H1 (cell line): Measurements from ENCODE around the gene PSMB1. TPM values are rescaled to one million over a fixed set of nuclear protein-coding genes. Genes with fewer than 3 reads are reported as not detected.
A peak's percentile ranks its signal among the peaks of the same experiment; 100 is the strongest.

Experiments used
- CTCF ChIA-PET: fragments of 300-600 bp; sonication (Branson Sonifier 250); formaldehyde crosslinking; loops from one replicate; lab custom pipeline; 2021; ENCODE audit not compliant: partially characterized antibody; lab: Charles Lee
- POLR2A ChIA-PET: fragments of 300-600 bp; sonication (Branson Sonifier 250); formaldehyde crosslinking; loops from one replicate; lab custom pipeline; 2021; ENCODE audit warnings: inconsistent platforms; ENCODE audit not compliant: partially characterized antibody; lab: Charles Lee
- DNase-seq, 2 experiments: peaks; one replicate each; pipeline versions ENCODE4 v3.0.0 to v3.0.0-alpha.2; 2010 to 2022; ENCODE audit warnings: low spot score in 2 of 2, low read depth in 1 of 2, mixed read lengths in 1 of 2
- FAIRE-seq: peaks from 2 replicates; lab custom pipeline; 2011; peaks lifted over from hg19 to GRCh38; lab: Jason Lieb, UNC
- H2AFZ ChIP-seq: 2 replicates; pipeline ENCODE4 v1.8.1; 2012; ENCODE audit warnings: low read length, inconsistent platforms
- H2AK5ac ChIP-seq: 2 replicates; pipeline ENCODE4 v1.6.1; 2013; ENCODE audit warnings: low read depth, low read length
- H2BK120ac ChIP-seq: replicated peaks from 2 replicates; pipeline ENCODE3; 2013; ENCODE audit warnings: low read depth, low read length, inconsistent platforms
- H2BK12ac ChIP-seq: 2 replicates; pipeline ENCODE4 v1.6.1; 2013; ENCODE audit warnings: low read depth, low read length
- H2BK15ac ChIP-seq: 2 replicates; pipeline ENCODE4 v1.6.1; 2013; ENCODE audit warnings: low read length
- H2BK20ac ChIP-seq: 2 replicates; pipeline ENCODE4 v1.6.1; 2013; ENCODE audit warnings: low read length
- H2BK5ac ChIP-seq: 2 replicates; pipeline ENCODE4 v1.6.1; 2013; ENCODE audit warnings: low read depth, low read length
- H3K14ac ChIP-seq: 2 replicates; pipeline ENCODE4 v1.6.1; 2013; ENCODE audit warnings: inconsistent platforms; ENCODE audit not compliant: insufficient read length
- H3K18ac ChIP-seq: 2 replicates; pipeline ENCODE4 v1.6.1; 2013; ENCODE audit warnings: low read length; ENCODE audit errors: extremely low read depth
- H3K23ac ChIP-seq: 2 replicates; pipeline ENCODE4 v1.6.1; 2013; ENCODE audit warnings: inconsistent platforms; ENCODE audit not compliant: insufficient read length
- H3K23me2 ChIP-seq: 2 replicates; pipeline ENCODE4 v1.6.1; 2013; ENCODE audit warnings: low read depth, low read length
- H3K27ac ChIP-seq: 2 replicates; pipeline ENCODE4 v1.6.1; 2011; ENCODE audit warnings: low read depth, low read length, inconsistent platforms
- H3K27me3 ChIP-seq, 4 experiments: replicated peaks in 1 of 4; 1 replicate in 1 of 4; 2 replicates in 3 of 4; pipeline versions ENCODE4 v1.6.1 to v1.8.1; 2011 to 2013; ENCODE audit warnings: low read length in 3 of 4, mild to moderate bottlenecking in 3 of 4, inconsistent platforms in 2 of 4, mixed read lengths in 2 of 4, moderate library complexity in 1 of 4; ENCODE audit not compliant: control insufficient read depth in 3 of 4, insufficient read depth in 3 of 4; ENCODE audit errors: extremely low read depth in 1 of 4
- H3K36me3 ChIP-seq, 4 experiments: 2 replicates each; pipeline versions ENCODE4 v1.6.1 to v1.8.1; 2011 to 2013; ENCODE audit warnings: mild to moderate bottlenecking in 4 of 4, low read length in 3 of 4, moderate library complexity in 2 of 4, control low read depth in 1 of 4, inconsistent platforms in 1 of 4; ENCODE audit not compliant: insufficient read depth in 4 of 4, control insufficient read depth in 2 of 4
- H3K4ac ChIP-seq: replicated peaks from 2 replicates; pipeline ENCODE3; 2013; ENCODE audit warnings: low read length, low read depth, mixed read lengths, inconsistent platforms; ENCODE audit not compliant: insufficient read length
- H3K4me1 ChIP-seq, 4 experiments: replicated peaks in 1 of 4; 1 replicate in 1 of 4; 2 replicates in 3 of 4; pipeline versions ENCODE4 v1.6.1 to v1.8.1; 2011 to 2013; ENCODE audit warnings: low read length in 3 of 4, inconsistent platforms in 2 of 4, mixed read lengths in 1 of 4; ENCODE audit not compliant: insufficient read depth in 4 of 4, control insufficient read depth in 3 of 4
- H3K4me2 ChIP-seq, 2 experiments: 2 replicates each; pipeline versions ENCODE4 v1.6.1 to v1.8.1; 2011 to 2013; ENCODE audit warnings: low read depth in 2 of 2, low read length in 2 of 2, control low read depth in 1 of 2, inconsistent platforms in 1 of 2, mild to moderate bottlenecking in 1 of 2; ENCODE audit not compliant: insufficient read depth in 1 of 2
- H3K4me3 ChIP-seq, 4 experiments: fragments of 200-600, 300-600 bp in 1 of 4; sonication (generic), shearing (Covaris generic), sonication (Bioruptor Twin) in 1 of 4; 2 replicates each; pipeline versions ENCODE4 v1.5.1 to v1.8.1; 2011 to 2016; ENCODE audit warnings: low read length in 4 of 4, low read depth in 3 of 4, control low read depth in 2 of 4, inconsistent platforms in 2 of 4, mild to moderate bottlenecking in 2 of 4, mixed read lengths in 1 of 4, moderate library complexity in 1 of 4; ENCODE audit not compliant: insufficient read depth in 2 of 4; ENCODE audit errors: extremely low read depth in 1 of 4
- H3K56ac ChIP-seq: replicated peaks from 2 replicates; pipeline ENCODE3; 2013; ENCODE audit warnings: low read depth, mild to moderate bottlenecking, mixed read lengths, low read length, inconsistent platforms; ENCODE audit not compliant: insufficient read length
- H3K79me1 ChIP-seq: 2 replicates; pipeline ENCODE4 v1.6.1; 2013; ENCODE audit warnings: low read depth, low read length, control low read depth
- H3K79me2 ChIP-seq, 2 experiments: 2 replicates each; pipeline versions ENCODE4 v1.6.1 to v1.8.1; 2012 to 2013; ENCODE audit warnings: low read length in 2 of 2, mild to moderate bottlenecking in 2 of 2, inconsistent platforms in 1 of 2; ENCODE audit not compliant: insufficient read depth in 2 of 2, control insufficient read depth in 1 of 2
- H3K9ac ChIP-seq, 4 experiments: replicated peaks in 1 of 4; 1 replicate in 1 of 4; 2 replicates in 3 of 4; pipeline versions ENCODE4 v1.6.1 to v1.8.1; 2011 to 2013; ENCODE audit warnings: low read depth in 3 of 4, low read length in 3 of 4, control low read depth in 2 of 4, mild to moderate bottlenecking in 2 of 4, moderate library complexity in 2 of 4, inconsistent platforms in 1 of 4; ENCODE audit errors: extremely low read depth in 1 of 4
- H3K9me3 ChIP-seq, 2 experiments: 2 replicates each; pipeline versions ENCODE4 v1.6.1 to v1.8.1; 2012 to 2013; ENCODE audit warnings: mild to moderate bottlenecking in 2 of 2, moderate library complexity in 2 of 2, control low read depth in 1 of 2, inconsistent platforms in 1 of 2, low read depth in 1 of 2, low read length in 1 of 2, mixed read lengths in 1 of 2; ENCODE audit not compliant: insufficient read depth in 2 of 2
- H4K20me1 ChIP-seq, 2 experiments: replicated peaks in 1 of 2; 2 replicates each; pipeline versions ENCODE3 to v1.8.1; 2011 to 2013; ENCODE audit warnings: inconsistent platforms in 2 of 2, low read length in 2 of 2, mild to moderate bottlenecking in 1 of 2; ENCODE audit not compliant: insufficient read depth in 2 of 2, control insufficient read depth in 1 of 2
- H4K5ac ChIP-seq: 2 replicates; pipeline ENCODE4 v1.6.1; 2013; ENCODE audit warnings: low read length, low read depth, mixed read lengths, inconsistent platforms; ENCODE audit not compliant: insufficient read length
- H4K8ac ChIP-seq: 2 replicates; pipeline ENCODE4 v1.8.0; 2013; ENCODE audit warnings: mild to moderate bottlenecking, moderate library complexity, low read length, inconsistent platforms; ENCODE audit not compliant: insufficient read depth; ENCODE audit errors: extremely low read depth
- H4K91ac ChIP-seq: replicated peaks from 2 replicates; pipeline ENCODE3; 2013; ENCODE audit warnings: low read length, mixed read lengths, inconsistent platforms; ENCODE audit not compliant: insufficient read length
- CHD1 ChIP-seq: IDR thresholded peaks from 2 replicates; pipeline ENCODE4 v1.6.1; 2012; ENCODE audit warnings: low read depth, low read length, improper control_type of control experiment
- CHD2 ChIP-seq: IDR thresholded peaks from 2 replicates; pipeline ENCODE4 v1.6.1; 2012; ENCODE audit warnings: low read length, improper control_type of control experiment
- EP300 ChIP-seq, 2 experiments: IDR thresholded peaks; 1 replicate in 1 of 2; 2 replicates in 1 of 2; pipeline ENCODE4 v1.6.1; 2011 to 2012; ENCODE audit warnings: low read depth in 2 of 2, low read length in 2 of 2, mild to moderate bottlenecking in 2 of 2, borderline replicate concordance in 1 of 2, inconsistent platforms in 1 of 2, moderate library complexity in 1 of 2
- KDM1A ChIP-seq: fragments of 200-600, 300-600 bp; sonication (generic); IDR thresholded peaks from 2 replicates; pipeline ENCODE4 v1.7.1; 2016; ENCODE audit warnings: mild to moderate bottlenecking, low read length, borderline replicate concordance
- TAF1 ChIP-seq: IDR thresholded peaks from 2 replicates; pipeline ENCODE4 v1.6.1; 2011; ENCODE audit warnings: mild to moderate bottlenecking, low read depth, low read length
- WGBS, 2 experiments: shearing (Covaris generic) in 1 of 2; methylation state at CpG; one replicate each; pipeline versions ENCODE4 v1.1.6 to v1.1.7; 2013 to 2015; ENCODE audit warnings: low lambda C conversion rate in 2 of 2, mixed read lengths in 2 of 2, inconsistent platforms in 1 of 2, low coverage in 1 of 2, missing lambda C conversion rate in 1 of 2; ENCODE audit not compliant: insufficient replicate concordance in 2 of 2, insufficient coverage in 1 of 2, insufficient read length in 1 of 2; ENCODE audit errors: extremely low coverage in 1 of 2, missing lambda C conversion rate in 1 of 2; 5-methylcytosine and 5-hydroxymethylcytosine counted together
- polyA plus RNA-seq, 7 experiments: library from polyadenylated mRNA; depleted of rRNA in 3 of 7; stranded (reverse) in 5 of 7; unstranded in 2 of 7; fragments of >200 nt in 5 of 7; fragments of 200-250 nt in 2 of 7; gene quantifications; 1 replicate in 5 of 7; 2 replicates in 1 of 7; 4 replicates in 1 of 7; pipeline versions ENCODE4 v1.2.1 to v1.2.3, GENCODE V29; 2011 to 2013; ENCODE audit warnings: missing spikeins in 2 of 7, mixed read lengths in 2 of 7
- total RNA-seq: library from RNA; stranded (reverse); fragmentation: NEBNext Ultra II Directional; extraction: Animal tissue kit (Norgen Biotek cat#: 25700); gene quantifications from 2 replicates; pipeline ENCODE4 v1.2.1, GENCODE V29; 2021

Gene PSMB1
- total and polyA plus RNA-seq, 2 of the 8 experiments (the other 6 are each of a cell fraction or from before 2014, with no cell fraction given): 237 to 609 TPM

DNA sequence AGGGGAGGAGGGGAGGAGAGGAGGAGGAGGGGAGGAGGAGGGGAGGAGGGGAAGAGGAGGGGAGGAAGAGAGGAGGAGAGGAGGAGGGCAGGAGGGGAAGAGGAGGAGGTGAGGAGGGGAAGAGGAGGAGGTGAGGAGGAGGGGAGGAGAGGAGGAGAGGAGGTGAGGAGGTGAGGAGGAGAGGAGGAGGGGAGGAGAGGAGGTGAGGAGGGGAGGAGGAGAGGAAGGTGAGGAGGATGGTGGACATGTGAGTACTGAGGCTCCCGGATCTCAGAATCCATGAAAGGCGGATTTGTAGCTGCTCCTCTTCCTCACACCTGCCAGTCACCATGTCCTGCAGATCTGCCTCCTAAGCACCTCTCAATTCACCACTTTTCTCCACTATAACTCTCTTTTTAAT is 59.8 kb downstream of the PSMB1 start:
- H2BK120ac ChIP-seq: no peak overlapping the region
- H3K56ac ChIP-seq: no peak overlapping the region
- no peaks in the 10 kb centered on the region for H3K27me3 ChIP-seq
- no peak overlapping the region for H3K4me2 ChIP-seq
- H3K23me2 ChIP-seq: no peaks in the 10 kb centered on the region; the same call in 1 of the 2 replicates
- peaks cover 0 to 6% (median 3%) of the 10 kb centered on the region in 4 experiments; a peak in 3 of 7 replicates for H3K4me1 ChIP-seq
- H3K23ac ChIP-seq: no peak overlapping the region
- H2AK5ac ChIP-seq: no peak overlapping the region
- ChIA-PET CTCF (interaction anchor here (0.9 to 1.4 kb wide), 3 partner anchors 42 to 69 kb away, joined by 3 read pairs; no protein-coding TSS in a partner anchor), POLR2A (no interaction called here)
- TF ChIP-seq TAF1: no peak
- TF ChIP-seq EP300 (IDR thresholded peaks at IDR 0.05; ENCODE audit: borderline replicate concordance in 1 of 2, low read depth in 2 of 2, low read length in 2 of 2): no peak
- TF ChIP-seq KDM1A: no peak
- TF ChIP-seq CHD2: no peak
- no peak for TF ChIP-seq CHD1
- no peak overlapping the region for H3K18ac ChIP-seq
- no peak overlapping the region for H3K9ac ChIP-seq
- H3K4ac ChIP-seq: no peak overlapping the region
- H2BK5ac ChIP-seq: no peak overlapping the region
- 0 out of 2 replicates have a peak overlapping the region, but pooled peaks have one; percentile 39 for H2BK12ac ChIP-seq
- H3K14ac ChIP-seq: no peak overlapping the region
- no peaks in the 10 kb centered on the region for H3K9me3 ChIP-seq
- no peak overlapping the region for H4K5ac ChIP-seq
- no peak overlapping the region for H3K27ac ChIP-seq
- H4K20me1 ChIP-seq: no peaks in the 10 kb centered on the region
- no peaks in the 10 kb centered on the region for H3K79me1 ChIP-seq
- no peak for FAIRE-seq
- H2BK20ac ChIP-seq: no peak overlapping the region
- no peak overlapping the region for H2BK15ac ChIP-seq
- H2AFZ ChIP-seq: no peak overlapping the region
- no peak overlapping the region for H3K4me3 ChIP-seq
- H4K8ac ChIP-seq: no peak overlapping the region; the same call in 1 of the 2 replicates
- H4K91ac ChIP-seq: no peak overlapping the region
- no peak for DNase-seq
- no peaks in the 10 kb centered on the region for H3K79me2 ChIP-seq
- no CpG with 5 or more reads among the region's 2 CpGs for WGBS, 2 experiments
- no peaks in the 10 kb centered on the region for H3K36me3 ChIP-seq
